GM21737 (cell line): ENCODE data around the gene SEMA4F.
A peak's percentile ranks its signal among the peaks of the same experiment; 100 is the strongest.

Experiments used
- ATAC-seq: cut with Tn5 transposase; IDR thresholded peaks from one replicate; pipeline ENCODE4 v1.9.1; 2021; ENCODE audit warnings: mild to moderate bottlenecking, moderate library complexity; ENCODE audit not compliant: unreplicated experiment

The SEMA4F gene

DNA sequence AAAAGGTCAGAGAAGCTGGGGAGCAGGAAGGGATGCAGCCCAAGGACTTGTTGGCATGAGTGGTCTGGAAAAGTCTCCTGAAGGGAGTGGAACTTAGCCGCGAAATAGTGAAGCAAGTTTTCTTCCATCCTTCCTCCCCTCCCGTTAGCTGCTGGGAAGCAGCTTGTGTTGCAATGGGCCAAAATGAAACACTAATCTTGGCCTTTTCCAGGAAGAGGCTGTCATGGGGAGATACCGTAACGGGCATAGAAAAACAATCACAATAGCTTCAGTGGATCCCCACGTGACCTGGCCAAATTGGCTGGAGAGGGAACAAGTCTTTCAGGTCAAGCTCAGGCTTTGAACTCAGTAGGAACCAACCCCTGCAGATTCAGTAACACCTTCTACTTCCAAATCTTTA, 49.3 kb downstream of the SEMA4F start:
- ATAC-seq = no peak

DNA sequence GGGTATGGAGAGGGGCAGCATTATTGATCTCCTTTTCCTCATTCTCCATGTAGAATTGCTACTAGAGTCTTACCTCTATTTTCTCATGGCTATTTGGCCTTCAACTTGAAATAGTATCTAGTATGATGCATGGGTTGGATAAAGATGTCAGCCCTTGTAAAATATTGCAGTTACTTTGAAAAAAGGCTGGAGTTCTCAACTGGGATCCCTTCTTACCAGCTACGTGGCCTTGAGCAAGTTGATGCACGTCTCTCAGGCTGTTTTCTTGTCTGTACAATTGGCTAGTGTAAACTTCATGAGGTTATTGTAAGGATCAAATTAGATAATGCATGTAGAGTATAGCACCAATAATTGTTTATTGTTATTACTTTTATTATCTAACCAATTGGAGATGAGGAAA, 50.2 kb downstream of the SEMA4F start:
- no peak for ATAC-seq

DNA sequence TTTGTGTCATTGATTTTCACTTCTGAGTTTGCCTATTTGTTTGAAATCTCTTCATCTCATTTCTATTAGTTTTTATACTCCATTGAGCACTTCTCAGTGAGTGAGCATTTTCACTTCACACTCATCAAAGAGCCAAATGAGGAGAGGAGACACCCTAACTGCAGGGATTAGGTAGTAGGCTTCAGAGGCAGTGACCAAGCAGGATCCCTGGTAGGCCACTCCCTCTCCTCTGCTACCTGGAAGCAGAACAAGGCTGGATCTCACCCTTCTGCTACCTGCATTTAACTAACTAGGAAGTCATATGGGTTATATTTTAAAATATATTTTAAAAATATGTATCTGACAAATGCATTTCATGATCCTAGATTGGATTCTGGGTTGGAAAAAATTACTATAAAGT, 52.7 kb downstream of the SEMA4F start:
- no peak for ATAC-seq

DNA sequence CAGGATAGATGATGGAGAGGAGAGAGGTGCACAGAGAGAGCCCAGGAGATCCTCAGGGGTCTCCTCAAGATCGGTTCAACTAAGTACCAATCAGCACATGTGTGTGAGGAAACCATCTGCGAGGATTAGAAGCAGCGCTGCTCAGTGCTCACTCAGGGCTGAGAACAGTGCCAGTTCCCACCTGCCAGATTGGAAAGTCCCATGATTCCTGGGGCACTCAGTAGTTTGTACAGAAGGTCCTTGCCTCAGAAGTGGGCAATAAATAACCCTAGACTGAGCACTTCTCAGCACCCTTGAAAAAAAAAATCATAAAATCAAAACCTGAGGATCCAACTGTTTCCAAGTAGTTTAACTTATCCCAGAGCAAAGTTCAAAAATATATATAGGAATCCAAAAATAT, 53.8 kb downstream of the SEMA4F start:
- no peak for ATAC-seq

DNA sequence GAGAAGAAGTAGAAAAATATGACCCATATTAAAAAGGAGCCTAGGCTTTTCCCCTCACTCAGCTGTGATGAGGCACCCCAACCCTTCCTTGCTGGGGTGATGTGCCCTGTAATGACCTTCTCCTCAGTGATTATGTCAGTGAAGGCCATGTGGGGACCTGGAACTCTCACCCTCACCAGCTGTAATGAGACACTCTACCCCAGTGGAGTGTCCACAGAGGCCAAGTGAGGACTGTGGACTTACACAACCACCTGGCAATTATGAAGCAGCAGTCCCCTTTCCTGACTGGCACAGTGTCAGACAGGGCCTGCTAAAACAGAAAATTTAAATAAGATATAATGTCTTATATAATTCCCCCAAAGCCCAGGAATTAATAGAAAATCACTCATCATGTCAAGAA, 54.2 kb downstream of the SEMA4F start:
- no peak for ATAC-seq

DNA sequence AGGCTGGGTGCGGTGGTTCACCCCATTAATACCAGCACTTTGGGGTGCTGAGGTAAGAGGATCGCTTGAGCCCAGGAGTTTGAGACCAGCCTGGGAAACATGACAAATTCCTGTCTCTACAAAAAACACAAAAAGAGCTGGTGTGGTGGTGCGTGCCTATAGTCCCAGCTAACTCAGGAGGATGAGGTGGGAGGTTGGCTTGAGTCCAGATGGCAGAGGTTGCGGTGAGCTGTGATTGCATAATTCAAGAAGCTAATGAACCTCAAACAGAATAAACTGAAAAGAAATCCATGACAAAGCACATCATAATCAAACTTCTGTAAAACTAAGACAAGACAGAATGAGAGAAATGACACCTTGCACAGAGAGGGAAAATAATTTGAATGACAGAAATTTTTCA, 54.8 kb downstream of the SEMA4F start:
- no peak for ATAC-seq

DNA sequence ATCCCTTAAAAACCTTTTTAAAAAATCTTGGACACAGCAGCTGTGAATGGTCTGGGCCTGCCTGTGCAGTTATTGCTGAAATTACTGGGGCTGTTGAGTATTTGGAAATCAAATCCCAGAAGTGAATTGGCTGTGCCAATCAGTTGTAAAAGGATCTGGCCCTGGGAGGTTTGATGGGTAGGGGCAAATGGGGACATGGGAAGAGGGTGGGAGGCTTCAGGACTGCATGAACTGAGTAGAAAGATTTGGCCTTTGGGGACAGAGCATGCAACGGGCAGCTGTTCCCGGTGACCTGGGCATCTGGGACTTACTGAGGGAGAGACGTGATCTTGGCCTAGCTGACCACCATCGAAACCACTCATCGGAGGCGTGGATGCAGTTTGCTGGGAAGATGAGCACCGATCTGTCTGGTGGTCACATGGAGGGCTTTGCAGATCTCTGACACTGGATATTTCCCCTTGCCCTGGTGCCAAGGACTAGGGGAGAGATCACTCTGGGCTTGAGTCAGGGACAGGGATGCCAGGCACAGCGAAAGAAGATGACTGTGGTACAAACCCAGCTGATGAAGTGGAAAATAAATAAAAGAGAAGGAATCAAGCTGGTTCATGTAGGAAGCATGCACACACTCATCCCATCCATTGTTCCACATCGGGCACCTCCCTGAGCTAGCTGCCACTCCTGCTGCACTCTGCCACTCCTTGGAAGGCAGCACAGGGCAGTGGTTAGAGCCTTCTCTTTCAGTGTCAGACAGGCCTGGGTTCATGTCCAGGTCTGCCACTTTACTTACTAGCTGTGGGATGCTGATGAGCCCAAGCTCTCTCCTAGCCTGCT, 58.4 kb downstream of the SEMA4F start:
- no peak for ATAC-seq

DNA sequence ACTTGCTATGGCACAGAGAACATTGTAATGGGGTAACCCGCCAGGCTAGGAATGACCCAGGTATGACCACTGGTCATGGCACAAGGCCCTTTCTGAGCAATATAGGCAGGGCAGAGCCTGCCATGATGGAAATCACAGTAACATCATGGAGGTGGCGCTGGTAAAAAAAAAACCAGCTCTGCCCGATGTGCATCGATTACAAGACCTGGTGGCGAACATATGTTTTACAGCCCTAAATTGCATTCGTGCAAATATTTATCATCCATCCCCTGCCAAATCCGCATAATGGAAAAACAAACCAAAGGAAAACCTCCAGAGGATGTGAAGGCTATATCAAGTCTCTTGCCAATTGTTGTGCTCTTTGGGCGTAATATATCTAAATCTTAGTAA, 60.6 kb downstream of the SEMA4F start:
- ATAC-seq = no peak

DNA sequence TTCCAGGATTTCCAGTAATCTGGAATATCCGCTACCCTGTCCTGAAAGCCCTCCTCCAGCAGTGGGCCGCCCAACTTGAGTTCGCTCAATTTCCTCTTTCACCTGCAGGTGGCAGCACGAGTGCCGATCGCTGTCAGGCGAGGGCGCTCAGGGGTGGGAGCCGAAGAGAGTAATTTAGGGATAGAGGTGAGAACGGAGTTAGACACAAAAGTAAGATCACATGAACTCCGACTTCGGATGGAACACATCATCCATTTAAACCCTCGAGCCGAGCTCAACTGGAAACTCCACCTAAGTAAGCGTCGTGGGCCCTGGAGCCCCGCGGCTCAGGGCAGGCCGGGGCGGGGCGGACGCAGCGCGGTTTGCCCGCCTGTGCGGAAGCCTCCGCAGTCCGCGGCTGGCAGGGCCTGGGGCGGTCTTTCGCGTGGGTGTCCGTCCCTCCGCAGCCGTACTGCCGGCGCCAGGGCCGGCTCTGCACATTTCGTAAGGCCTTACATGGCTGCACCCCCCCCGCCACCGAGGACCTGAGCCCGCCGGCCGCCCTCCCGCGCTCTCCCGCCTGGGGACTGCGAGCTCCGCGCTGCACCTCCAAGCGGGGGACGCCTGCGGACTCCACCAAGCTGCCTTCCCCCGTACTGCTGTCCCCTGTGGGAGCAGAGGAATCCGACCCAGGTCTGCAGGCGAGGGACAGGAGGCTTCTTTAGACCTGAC, 61.2 kb downstream of the SEMA4F start:
- peak; percentile 82 for ATAC-seq

DNA sequence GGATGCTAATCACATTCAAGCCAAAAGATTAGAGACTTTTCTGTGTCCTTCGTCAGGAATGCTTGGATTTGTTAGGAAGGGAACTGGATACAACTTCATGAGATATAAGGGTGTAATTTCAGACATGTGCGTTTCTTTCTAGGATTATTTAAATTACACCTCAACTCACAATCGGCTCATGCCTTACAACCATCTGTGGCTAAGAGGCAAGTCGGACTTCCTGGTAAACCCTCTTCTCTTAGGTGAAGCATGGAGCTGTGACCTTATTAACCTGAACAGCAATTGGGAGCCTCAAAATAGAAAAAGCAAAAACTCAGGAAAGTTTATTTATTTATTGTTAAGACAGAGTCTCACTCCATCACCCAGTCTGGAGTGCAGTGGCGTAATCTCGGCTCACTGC, 61.8 kb downstream of the SEMA4F start:
- no peak for ATAC-seq

DNA sequence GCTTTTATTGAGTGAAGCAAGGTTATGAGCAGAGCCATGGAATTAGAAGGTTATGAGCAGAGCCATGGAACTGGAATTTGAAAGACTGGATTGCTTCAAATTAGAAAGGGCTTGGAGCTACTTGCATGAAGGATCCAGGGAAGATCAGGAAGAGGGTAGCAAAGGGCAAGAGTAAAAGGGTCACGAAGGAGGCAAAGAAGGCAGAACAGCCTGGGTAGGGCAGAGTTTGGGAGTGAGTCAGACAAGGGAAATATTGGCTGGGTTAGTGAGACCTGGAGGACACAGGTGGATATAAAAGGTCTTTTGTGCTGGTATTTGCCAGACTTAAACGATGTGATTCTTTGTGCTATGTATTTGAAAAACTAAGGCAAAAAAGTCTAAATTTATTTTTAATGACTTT, 65.0 kb downstream of the SEMA4F start:
- ATAC-seq = no peak

DNA sequence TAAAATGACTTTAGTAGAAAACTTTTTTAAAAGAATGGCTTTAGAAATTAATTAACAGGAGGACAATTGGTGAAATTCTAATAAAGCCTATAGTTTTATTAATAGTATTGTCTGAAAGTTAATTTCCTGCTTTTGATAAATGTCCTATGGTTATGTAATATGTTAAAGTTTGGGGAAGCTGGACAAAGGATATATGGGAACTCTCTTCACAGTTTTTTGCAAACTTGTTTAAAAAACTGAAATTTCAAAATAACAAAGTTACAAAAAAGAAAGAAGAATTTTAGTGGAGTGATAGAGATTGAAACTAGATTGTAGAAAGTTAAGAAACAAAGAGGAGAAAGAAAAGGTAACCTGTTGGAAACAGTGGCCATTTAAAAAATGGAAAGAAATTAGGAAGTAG, 67.3 kb downstream of the SEMA4F start:
- no peak for ATAC-seq

DNA sequence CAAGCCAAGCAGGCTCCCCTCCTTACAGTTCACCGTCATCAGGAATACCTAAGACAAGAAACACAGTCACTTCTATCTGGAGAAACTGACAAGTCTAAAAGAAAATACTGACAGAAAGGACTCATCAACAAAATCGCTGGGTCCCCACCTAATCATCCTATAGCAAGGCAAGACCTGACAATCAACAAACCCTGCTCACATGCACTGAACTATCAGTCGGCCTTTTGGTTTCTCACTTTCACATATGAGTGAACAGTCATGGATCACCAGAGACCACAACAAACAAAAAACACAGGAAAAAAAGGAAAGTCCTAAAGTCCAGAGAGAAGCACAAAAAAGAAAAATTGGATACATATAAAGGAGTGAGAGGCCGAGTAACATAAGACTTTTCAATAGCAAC, 70.4 kb downstream of the SEMA4F start:
- ATAC-seq = no peak

DNA sequence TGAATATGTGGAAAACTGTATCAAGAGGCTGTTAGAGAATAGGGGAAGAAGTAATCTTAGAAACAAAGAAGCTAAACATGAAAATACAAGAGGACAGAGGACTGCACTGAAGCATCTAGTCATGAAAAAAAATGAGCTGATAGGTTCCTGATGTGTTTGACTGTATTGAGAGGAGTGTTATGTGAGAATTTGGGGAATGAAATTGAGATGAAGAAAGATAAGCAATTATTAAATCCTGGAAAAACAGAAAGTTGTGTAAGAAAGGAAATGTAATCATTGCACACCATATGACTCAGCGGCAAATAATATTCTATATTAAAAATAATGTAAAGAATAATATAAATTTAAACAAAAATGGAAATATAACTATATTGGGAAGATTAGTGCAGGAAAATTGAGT, 71.2 kb downstream of the SEMA4F start:
- ATAC-seq = no peak

DNA sequence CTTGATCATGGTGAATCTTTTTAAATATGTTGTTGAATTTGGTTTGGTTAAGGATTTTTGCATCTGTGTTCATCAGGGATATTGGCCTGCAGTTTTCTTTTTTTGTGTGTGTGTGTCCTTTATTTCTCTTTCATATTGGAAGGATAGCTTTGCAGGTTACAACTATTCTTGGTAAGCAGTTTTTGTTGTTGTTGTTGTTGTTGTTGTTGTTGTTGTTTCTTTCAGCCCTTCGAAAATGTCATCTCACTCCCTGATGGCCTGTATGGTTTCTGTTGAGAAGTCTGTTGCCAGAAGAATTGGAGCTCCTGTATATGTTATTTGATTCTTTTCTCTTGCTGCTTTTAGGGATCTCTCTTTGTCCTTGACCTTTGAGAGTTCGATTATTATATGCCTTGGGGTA, 74.8 kb downstream of the SEMA4F start:
- no peak for ATAC-seq

DNA sequence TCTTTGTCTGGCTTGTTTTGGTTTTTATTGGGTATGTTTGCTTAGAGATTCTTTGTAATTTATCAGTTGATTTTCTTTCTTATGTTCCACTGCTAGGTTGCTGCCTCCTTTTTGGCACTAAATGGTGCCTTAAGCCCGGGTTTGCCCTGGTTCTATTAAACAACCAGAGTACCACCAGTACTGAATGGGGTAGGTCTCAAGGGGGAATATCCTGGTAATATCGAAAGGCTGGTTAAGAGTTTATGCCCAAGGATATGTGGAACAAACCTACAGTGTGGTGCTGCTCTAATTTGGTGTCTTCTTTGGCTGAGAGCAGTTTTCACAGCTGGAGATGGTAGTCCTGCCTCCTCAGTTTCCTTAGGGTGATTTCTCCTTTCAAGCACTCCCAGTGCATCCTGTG, 76.5 kb downstream of the SEMA4F start:
- no peak for ATAC-seq
